DND-41 (cell line): ENCODE measurements around the gene RNF217.

ENCODE experiments used
- ATAC-seq: fragments of 200-7000 bp; cut with Tn5 transposase; 3 replicates; pipeline ENCODE4 v1.9.1; 2021; ENCODE audit warnings: low read depth; ENCODE audit not compliant: insufficient read depth
- DNase-seq: peaks from one replicate; pipeline ENCODE4 v3.0.0-alpha.2; 2020
- H2AFZ ChIP-seq: 2 replicates; pipeline ENCODE4 v1.6.0; 2012; ENCODE audit warnings: low read depth, low read length
- H3K27ac ChIP-seq: 2 replicates; pipeline ENCODE4 v1.5.1; 2012; ENCODE audit warnings: low read length, inconsistent platforms
- H3K27me3 ChIP-seq: fragments of 200-600 bp; sonication (generic); 2 replicates; pipeline ENCODE4 v1.6.0; 2012; ENCODE audit warnings: low read length, mild to moderate bottlenecking, inconsistent platforms; ENCODE audit not compliant: insufficient read depth, poor library complexity
- H3K36me3 ChIP-seq: 2 replicates; pipeline ENCODE4 v1.5.1; 2012; ENCODE audit warnings: low read length, inconsistent platforms; ENCODE audit not compliant: insufficient read depth
- H3K4me1 ChIP-seq: 2 replicates; pipeline ENCODE4 v1.5.1; 2012; ENCODE audit warnings: mild to moderate bottlenecking, low read length; ENCODE audit not compliant: insufficient read depth
- H3K4me2 ChIP-seq: 2 replicates; pipeline ENCODE4 v1.6.0; 2012; ENCODE audit warnings: mild to moderate bottlenecking, moderate library complexity, low read length, inconsistent platforms; ENCODE audit not compliant: insufficient read depth
- H3K4me3 ChIP-seq, 2 experiments: fragments of 200-600 bp in 1 of 2; shearing (Covaris generic) in 1 of 2; 2 replicates each; pipeline ENCODE4 v1.5.1; 2012 to 2016; ENCODE audit warnings: inconsistent platforms in 2 of 2, low read length in 2 of 2, mild to moderate bottlenecking in 2 of 2, low read depth in 1 of 2, moderate library complexity in 1 of 2
- H3K79me2 ChIP-seq: 2 replicates; pipeline ENCODE4 v1.6.0; 2012; ENCODE audit warnings: low read length, inconsistent platforms; ENCODE audit not compliant: insufficient read depth
- H3K9ac ChIP-seq: 2 replicates; pipeline ENCODE4 v1.6.0; 2012; ENCODE audit warnings: low read depth, mild to moderate bottlenecking, inconsistent platforms, low read length, moderate library complexity
- H3K9me3 ChIP-seq: 2 replicates; pipeline ENCODE4 v1.5.1; 2012; ENCODE audit warnings: low read length, moderate library complexity, mild to moderate bottlenecking, inconsistent platforms; ENCODE audit not compliant: insufficient read depth, severe bottlenecking
- H4K20me1 ChIP-seq: 2 replicates; pipeline ENCODE4 v1.6.0; 2012; ENCODE audit warnings: low read length; ENCODE audit not compliant: insufficient read depth
- EZH2 ChIP-seq: IDR thresholded peaks from 3 replicates; pipeline ENCODE4 v1.6.1; 2012; ENCODE audit warnings: borderline replicate concordance, low read depth, mild to moderate bottlenecking, moderate library complexity, low read length, inconsistent platforms; ENCODE audit not compliant: severe bottlenecking
- TF ChIP-seq, protein P1 (sequence below): IDR thresholded peaks from 2 replicates; pipeline ENCODE4 v1.5.1; 2012; ENCODE audit warnings: borderline replicate concordance, low read length, moderate library complexity, mild to moderate bottlenecking; ENCODE audit not compliant: poor library complexity, severe bottlenecking; ENCODE audit errors: extremely low read depth

The RNF217 gene

GRCh38 chr6:124956018-124956417 lies 6.2 kb upstream of the RNF217 start:
- Histone ChIP-seq H2AFZ (no peak overlapping the region), H3K9me3 (no peaks in the 10 kb centered on the region), H3K4me2 (no peak overlapping the region), H3K27ac (no peak overlapping the region), H3K9ac (no peak overlapping the region), H3K36me3 (no peaks in the 10 kb centered on the region), H3K4me1 (no peaks in the 10 kb centered on the region), H3K27me3 (no peaks in the 10 kb centered on the region), H3K4me3 (no peak overlapping the region), H3K79me2 (no peaks in the 10 kb centered on the region), H4K20me1 (no peaks in the 10 kb centered on the region)
- ATAC-seq, result no peak
- TF ChIP-seq, protein P1, sequence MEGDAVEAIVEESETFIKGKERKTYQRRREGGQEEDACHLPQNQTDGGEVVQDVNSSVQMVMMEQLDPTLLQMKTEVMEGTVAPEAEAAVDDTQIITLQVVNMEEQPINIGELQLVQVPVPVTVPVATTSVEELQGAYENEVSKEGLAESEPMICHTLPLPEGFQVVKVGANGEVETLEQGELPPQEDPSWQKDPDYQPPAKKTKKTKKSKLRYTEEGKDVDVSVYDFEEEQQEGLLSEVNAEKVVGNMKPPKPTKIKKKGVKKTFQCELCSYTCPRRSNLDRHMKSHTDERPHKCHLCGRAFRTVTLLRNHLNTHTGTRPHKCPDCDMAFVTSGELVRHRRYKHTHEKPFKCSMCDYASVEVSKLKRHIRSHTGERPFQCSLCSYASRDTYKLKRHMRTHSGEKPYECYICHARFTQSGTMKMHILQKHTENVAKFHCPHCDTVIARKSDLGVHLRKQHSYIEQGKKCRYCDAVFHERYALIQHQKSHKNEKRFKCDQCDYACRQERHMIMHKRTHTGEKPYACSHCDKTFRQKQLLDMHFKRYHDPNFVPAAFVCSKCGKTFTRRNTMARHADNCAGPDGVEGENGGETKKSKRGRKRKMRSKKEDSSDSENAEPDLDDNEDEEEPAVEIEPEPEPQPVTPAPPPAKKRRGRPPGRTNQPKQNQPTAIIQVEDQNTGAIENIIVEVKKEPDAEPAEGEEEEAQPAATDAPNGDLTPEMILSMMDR, result no peak
- no peak for TF ChIP-seq EZH2
- DNase-seq, result no peak

GRCh38 chr6:124958149-124958548 lies 4.1 kb upstream of the RNF217 start:
- no peak overlapping the region for H3K27ac ChIP-seq
- H3K9ac ChIP-seq, result no peak overlapping the region
- no peak overlapping the region for H3K4me2 ChIP-seq
- no peak overlapping the region for H2AFZ ChIP-seq
- DNase-seq (no peak), ATAC-seq (no peak)
- no peaks in the 10 kb centered on the region for H3K36me3 ChIP-seq
- no peak overlapping the region for H3K4me3 ChIP-seq
- no peaks in the 10 kb centered on the region for H3K9me3 ChIP-seq
- no peak for TF ChIP-seq EZH2
- TF ChIP-seq, protein P1, result no peak
- H4K20me1 ChIP-seq, result no peaks in the 10 kb centered on the region
- no peaks in the 10 kb centered on the region for H3K79me2 ChIP-seq
- no peaks in the 10 kb centered on the region for H3K4me1 ChIP-seq
- H3K27me3 ChIP-seq, result no peaks in the 10 kb centered on the region

GRCh38 chr6:124958759-124959354 lies 3.4 kb upstream of the RNF217 start:
- no peak overlapping the region for H2AFZ ChIP-seq
- no peaks in the 10 kb centered on the region for H3K27me3 ChIP-seq
- H3K27ac ChIP-seq, result no peak overlapping the region
- no peaks in the 10 kb centered on the region for H3K9me3 ChIP-seq
- no peaks in the 10 kb centered on the region for H4K20me1 ChIP-seq
- no peaks in the 10 kb centered on the region for H3K36me3 ChIP-seq
- H3K9ac ChIP-seq, result no peak overlapping the region
- no peak overlapping the region for H3K4me3 ChIP-seq
- ATAC-seq (no peak), DNase-seq (no peak)
- no peak for TF ChIP-seq EZH2
- TF ChIP-seq, protein P1, result no peak
- H3K79me2 ChIP-seq, result no peaks in the 10 kb centered on the region
- H3K4me1 ChIP-seq, result no peaks in the 10 kb centered on the region
- H3K4me2 ChIP-seq, result no peak overlapping the region
